HG02943 (cell line): ENCODE results near the gene RNF222.
"Not testable (repeated sequence)": the region's sequence is repeated elsewhere in the genome, so short reads cannot be mapped to it uniquely, and the experiment has no call there.

Experiments
- ATAC-seq: cut with Tn5 transposase; IDR thresholded peaks from one replicate; pipeline ENCODE4 v1.9.1; 2021; ENCODE audit warnings: mild to moderate bottlenecking, low read depth, moderate library complexity; ENCODE audit not compliant: unreplicated experiment

Gene RNF222

GRCh38 chr17:8350339-8350738, 47.3 kb downstream of the RNF222 start:
- no peak for ATAC-seq

- not testable (repeated sequence) for ATAC-seq
Observed at GRCh38 chr17:8347001-8347400, 50.6 kb downstream of the RNF222 start.

- ATAC-seq = no peak
Observed at GRCh38 chr17:8345951-8346665, 51.5 kb downstream of the RNF222 start.

- ATAC-seq = no peak
Observed at GRCh38 chr17:8345052-8345690, 52.5 kb downstream of the RNF222 start.

- no peak for ATAC-seq
Observed at GRCh38 chr17:8341456-8341855, 56.2 kb downstream of the RNF222 start.
